Bronchial epithelial cell (primary cell): Measurements from ENCODE around the gene ISG15. TPM values are rescaled to one million over a fixed set of nuclear protein-coding genes. Genes with fewer than 3 reads are reported as not detected.
"Not testable (repeated sequence)": the region's sequence is repeated elsewhere in the genome, so short reads cannot be mapped to it uniquely, and the experiment has no call there.

Experiments used
- DNase-seq: peaks from one replicate; pipeline ENCODE4 v3.0.0-alpha.2; 2010; ENCODE audit warnings: low read depth
- FAIRE-seq: peaks from 2 replicates; lab custom pipeline; 2011; peaks lifted over from hg19 to GRCh38; lab: Jason Lieb, UNC
- H3K27me3 ChIP-seq: 2 replicates; pipeline ENCODE4 v1.5.1; 2011; ENCODE audit warnings: low read length; ENCODE audit not compliant: control insufficient read depth, insufficient read depth
- H3K36me3 ChIP-seq: 2 replicates; pipeline ENCODE4 v1.5.1; 2011; ENCODE audit warnings: low read length; ENCODE audit not compliant: control insufficient read depth, insufficient read depth
- H3K4me3 ChIP-seq: 2 replicates; pipeline ENCODE4 v1.5.1; 2011; ENCODE audit warnings: mild to moderate bottlenecking, low read depth, low read length, control low read depth
- total RNA-seq: library from RNA; depleted of rRNA; stranded (reverse); fragments of >200 nt; gene quantifications from 2 replicates; pipeline ENCODE4 v1.2.1, GENCODE V29; 2014
- TF ChIP-seq, protein P1 (sequence below): IDR thresholded peaks from 2 replicates; pipeline ENCODE4 v1.5.1; 2011; ENCODE audit warnings: mild to moderate bottlenecking, moderate library complexity, low read length, control low read depth, inconsistent platforms; ENCODE audit not compliant: insufficient read depth, severe bottlenecking

Gene ISG15
- total RNA-seq, 1 donor from 2014 or later, result 18.2 TPM

DNA sequence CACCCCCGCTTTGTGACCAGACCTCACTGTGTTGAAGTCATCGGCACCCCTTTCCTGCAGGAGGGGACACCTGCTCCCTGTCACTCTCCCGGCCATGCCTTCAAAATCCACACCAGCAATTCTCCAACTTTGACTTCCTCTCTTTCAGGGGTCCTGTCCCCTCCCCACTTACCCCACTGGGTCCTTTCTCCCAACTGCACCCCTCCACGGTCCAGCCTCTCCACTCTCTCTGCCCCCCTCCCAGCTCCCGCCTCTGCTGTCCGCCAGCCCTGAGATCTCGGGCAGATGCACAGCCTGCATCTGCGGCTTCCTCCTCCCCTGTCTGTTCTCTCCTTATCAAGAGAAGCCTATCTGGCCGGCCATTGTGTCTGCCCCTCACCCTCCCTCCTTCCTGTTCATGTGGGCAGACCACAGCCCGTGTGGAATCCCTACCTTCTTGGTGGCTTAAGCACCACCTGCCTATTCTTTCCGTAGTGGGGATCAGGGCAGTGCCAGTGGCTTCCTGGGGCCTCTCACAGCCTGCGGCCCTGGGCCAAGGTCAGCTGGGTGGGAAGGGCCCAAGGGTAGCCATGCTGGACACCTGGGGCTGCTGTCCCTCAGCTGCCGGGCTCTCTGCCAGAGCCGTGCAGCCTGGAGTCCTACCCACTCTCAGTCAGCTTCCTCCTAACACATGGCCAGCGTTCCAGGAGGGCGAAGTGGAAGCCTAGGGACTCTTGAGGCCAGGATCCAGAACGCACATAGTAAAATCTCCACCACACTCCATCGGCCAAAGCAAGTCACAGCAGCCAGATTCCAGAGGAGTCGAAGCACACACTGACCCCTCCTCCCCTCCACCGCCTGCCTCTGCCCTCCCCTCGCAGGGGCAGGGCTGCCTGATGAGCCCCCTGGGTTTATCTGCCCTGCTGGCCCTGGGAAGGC is 8.3 kb upstream of the ISG15 start:
- DNase-seq, result no peak
- TF ChIP-seq, protein P1, sequence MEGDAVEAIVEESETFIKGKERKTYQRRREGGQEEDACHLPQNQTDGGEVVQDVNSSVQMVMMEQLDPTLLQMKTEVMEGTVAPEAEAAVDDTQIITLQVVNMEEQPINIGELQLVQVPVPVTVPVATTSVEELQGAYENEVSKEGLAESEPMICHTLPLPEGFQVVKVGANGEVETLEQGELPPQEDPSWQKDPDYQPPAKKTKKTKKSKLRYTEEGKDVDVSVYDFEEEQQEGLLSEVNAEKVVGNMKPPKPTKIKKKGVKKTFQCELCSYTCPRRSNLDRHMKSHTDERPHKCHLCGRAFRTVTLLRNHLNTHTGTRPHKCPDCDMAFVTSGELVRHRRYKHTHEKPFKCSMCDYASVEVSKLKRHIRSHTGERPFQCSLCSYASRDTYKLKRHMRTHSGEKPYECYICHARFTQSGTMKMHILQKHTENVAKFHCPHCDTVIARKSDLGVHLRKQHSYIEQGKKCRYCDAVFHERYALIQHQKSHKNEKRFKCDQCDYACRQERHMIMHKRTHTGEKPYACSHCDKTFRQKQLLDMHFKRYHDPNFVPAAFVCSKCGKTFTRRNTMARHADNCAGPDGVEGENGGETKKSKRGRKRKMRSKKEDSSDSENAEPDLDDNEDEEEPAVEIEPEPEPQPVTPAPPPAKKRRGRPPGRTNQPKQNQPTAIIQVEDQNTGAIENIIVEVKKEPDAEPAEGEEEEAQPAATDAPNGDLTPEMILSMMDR, result no peak
- Histone ChIP-seq H3K4me3 (no peak overlapping the region), H3K36me3 (no peaks in the 10 kb centered on the region), H3K27me3 (peaks cover 2% of the 10 kb centered on the region)
- FAIRE-seq, result no peak

GRCh38 chr1:1005774-1006304 is 7.5 kb upstream of the ISG15 start:
- DNase-seq (no peak), FAIRE-seq (no peak)

GRCh38 chr1:1006305-1007159 is 6.8 kb upstream of the ISG15 start:
- peaks cover 2% of the 10 kb centered on the region for H3K27me3 ChIP-seq
- no peak overlapping the region for H3K4me3 ChIP-seq
- TF ChIP-seq, protein P1, result no peak
- DNase-seq, result peak; percentile 40
- no peaks in the 10 kb centered on the region for H3K36me3 ChIP-seq
- FAIRE-seq, result no peak

More at GRCh38 chr1:1005774-1006304, 7.5 kb upstream of the ISG15 start:
- peaks cover 2% of the 10 kb centered on the region for H3K27me3 ChIP-seq
- TF ChIP-seq, protein P1, result no peak
- no peaks in the 10 kb centered on the region for H3K36me3 ChIP-seq
- no peak overlapping the region for H3K4me3 ChIP-seq

DNA sequence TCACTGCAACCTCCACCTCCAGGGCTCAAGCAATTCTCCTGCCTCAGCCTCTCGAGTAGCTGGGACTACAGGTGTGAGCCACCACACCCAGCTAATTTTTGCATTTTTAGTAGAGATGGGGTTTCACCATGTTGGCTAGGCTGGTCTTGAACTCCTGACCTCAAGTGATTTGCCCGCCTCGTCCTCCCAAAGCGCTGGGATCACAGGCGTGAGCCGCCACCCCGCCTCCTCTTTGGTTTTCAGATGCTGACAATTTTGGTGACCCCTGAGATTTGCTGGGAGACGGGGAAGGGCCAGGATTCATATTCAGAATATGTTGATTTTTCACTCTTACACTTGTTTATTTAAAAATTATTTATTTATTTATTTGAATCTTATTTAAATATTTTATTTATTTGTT is 3.2 kb upstream of the ISG15 start:
- FAIRE-seq, H3K27me3 ChIP-seq, H3K36me3 ChIP-seq, H3K4me3 ChIP-seq, DNase-seq: not testable (repeated sequence)

DNA sequence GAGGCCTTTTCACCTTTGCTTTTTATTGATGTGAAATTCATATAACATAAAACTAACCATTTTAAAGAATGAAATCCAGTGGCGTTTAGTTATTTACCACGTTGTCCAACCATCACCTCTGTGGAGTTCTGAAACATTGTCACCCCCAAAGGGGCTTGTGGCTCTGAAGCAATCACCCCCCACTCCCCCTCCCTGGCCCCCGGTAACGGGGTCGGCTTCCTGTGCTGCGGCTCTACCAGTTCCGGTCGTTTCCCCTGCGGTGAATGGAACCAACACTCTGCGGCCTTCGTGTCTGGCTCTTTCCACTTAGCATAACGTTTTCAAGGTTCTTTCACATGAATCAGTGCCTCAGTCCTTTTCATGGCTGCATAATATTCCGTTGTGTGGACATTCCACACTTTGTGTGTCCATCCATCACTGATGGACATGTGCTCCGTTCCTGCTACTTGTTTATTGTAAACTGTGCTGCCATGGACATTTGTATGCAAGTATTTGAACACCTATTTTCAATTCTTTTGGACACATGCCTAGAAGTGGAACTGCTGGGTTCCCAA is 1.8 kb upstream of the ISG15 start:
- DNase-seq, result no peak
- Histone ChIP-seq H3K36me3 (no peaks in the 10 kb centered on the region), H3K27me3 (no peaks in the 10 kb centered on the region), H3K4me3 (no peak overlapping the region)
- TF ChIP-seq, protein P1, result no peak
- FAIRE-seq, result no peak

DNA sequence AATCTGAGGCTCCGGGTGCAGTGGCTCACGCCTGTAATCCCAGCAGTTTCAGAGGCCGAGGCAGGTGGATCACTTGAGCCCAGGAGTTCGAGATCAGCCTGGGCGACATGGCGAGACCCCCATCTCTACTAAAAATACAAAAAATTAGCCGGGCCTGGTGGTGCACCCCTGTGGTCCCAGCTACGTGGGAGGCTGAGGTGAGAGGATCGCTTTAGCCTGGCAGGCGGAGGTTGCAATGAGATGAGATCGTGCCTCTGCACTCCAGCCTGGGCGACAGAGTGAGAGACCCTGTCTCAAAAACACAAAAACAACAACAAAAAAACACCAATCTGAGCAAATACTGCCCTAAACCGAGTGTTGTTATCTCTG is 577 bp upstream of the ISG15 start:
- DNase-seq, FAIRE-seq, H3K27me3 ChIP-seq, H3K36me3 ChIP-seq: not testable (repeated sequence)
- H3K4me3 ChIP-seq, result peak overlapping the region; percentile 70
